Fibroblast of skin of right biceps (primary cell): Measurements from ENCODE around the gene HS6ST3.

Source experiments
- DNase-seq: peaks from one replicate; pipeline ENCODE4 v3.0.0-alpha.2; 2013

HS6ST3 gene

GRCh38 chr13:96851856-96852445 lies 762.0 kb downstream of the HS6ST3 start:
- no peak for DNase-seq

DNA sequence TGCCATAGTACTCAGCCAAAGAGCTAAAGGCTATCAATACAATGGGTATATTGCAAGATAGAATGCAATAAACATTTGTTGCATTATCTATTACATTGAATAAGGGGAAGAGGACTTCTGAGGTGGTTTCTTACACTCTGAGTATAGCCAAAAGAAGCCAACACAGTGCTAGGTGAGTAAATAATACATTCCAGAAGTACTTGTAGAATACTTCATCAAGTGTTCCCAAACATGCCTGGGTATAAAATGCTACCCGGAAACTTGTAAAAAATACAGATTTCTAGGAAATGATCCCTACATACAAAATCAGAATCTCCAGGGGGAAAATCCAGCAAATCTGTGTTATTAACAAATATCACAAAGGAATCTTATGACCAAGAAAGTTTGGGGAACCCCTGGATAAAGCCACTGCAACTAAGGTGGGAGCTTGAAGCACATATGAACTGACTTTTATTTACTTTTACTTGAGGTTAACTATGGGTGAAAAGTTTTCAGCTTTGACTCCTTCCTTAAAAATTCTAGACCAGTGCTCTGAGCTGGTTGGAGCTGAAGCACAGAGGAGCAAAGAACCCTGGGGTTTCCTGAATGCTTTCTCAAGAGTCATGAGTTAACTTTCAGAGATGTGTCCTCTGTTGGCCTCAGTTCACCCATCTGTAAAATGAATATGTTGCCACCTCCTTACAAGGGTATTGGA lies 768.4 kb downstream of the HS6ST3 start:
- no peak for DNase-seq

GRCh38 chr13:96860882-96861281 lies 771.0 kb downstream of the HS6ST3 start:
- no peak for DNase-seq

DNA sequence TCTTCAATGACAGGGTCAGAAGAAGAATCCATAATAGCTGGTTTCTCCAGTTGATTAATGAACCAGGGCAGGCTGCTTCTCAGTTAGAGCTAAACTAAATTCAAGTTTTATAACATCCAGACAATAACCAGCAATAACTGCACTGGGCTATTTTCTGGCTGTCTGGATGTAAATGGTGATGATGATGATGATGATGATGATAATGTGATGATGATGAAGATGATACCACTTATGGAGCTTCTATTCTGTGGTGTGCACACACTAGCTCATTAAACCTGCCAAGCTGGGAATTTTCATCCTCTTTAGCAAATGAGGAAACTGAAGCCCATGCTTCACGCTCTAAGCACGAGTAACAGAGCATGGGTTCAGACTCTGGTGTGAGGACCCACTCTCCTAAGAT lies 772.2 kb downstream of the HS6ST3 start:
- no peak for DNase-seq

GRCh38 chr13:96862999-96863398 lies 773.1 kb downstream of the HS6ST3 start:
- DNase-seq = no peak

DNA sequence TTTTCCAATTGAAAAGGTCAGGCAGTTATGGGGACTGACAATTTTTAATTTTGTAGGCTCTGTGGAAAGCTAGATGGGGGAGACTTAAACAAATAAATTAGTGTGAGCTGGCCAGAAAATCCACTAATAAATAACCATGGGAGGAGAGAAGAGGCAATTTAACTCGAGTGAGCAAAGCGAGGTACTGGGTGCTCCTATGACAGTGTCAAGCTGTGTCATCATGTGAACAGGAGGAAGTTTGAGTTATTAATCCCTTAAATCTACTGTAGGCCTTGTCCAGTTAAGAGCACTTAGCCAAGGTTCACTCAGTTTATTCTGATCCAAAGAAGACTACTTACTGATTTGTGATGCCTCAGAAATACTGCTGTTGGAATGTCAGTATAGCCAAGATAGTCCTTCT lies 781.6 kb downstream of the HS6ST3 start:
- no peak for DNase-seq

GRCh38 chr13:96880419-96880818 lies 790.5 kb downstream of the HS6ST3 start:
- DNase-seq = no peak
